ENCODE measurements around the gene BAIAP2L2.
"Not testable (repeated sequence)": the region's sequence is repeated elsewhere in the genome, so short reads cannot be mapped to it uniquely, and the experiment has no call there.

Gene BAIAP2L2

DNA sequence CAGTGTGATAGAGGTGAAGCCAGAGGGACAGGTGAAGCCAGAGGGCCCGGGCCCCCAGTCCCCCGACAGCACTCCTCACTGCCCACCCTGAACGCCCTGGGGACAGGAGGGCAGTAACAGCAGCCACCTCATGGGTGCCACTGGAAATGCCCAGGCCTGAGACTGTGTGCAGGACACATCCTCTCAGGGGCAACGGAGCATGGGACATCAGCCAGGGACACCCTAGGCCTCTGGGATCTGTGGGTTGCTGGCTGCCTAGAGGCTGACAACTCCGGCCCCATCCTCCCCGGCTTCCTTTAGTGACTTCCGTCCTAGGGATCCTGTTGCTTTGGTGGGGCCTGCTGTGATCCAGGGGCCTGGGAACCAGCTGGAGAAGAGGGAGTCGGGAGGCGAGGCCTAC is 17.4 kb upstream of the BAIAP2L2 start:
- no peak for DNase-seq

DNA sequence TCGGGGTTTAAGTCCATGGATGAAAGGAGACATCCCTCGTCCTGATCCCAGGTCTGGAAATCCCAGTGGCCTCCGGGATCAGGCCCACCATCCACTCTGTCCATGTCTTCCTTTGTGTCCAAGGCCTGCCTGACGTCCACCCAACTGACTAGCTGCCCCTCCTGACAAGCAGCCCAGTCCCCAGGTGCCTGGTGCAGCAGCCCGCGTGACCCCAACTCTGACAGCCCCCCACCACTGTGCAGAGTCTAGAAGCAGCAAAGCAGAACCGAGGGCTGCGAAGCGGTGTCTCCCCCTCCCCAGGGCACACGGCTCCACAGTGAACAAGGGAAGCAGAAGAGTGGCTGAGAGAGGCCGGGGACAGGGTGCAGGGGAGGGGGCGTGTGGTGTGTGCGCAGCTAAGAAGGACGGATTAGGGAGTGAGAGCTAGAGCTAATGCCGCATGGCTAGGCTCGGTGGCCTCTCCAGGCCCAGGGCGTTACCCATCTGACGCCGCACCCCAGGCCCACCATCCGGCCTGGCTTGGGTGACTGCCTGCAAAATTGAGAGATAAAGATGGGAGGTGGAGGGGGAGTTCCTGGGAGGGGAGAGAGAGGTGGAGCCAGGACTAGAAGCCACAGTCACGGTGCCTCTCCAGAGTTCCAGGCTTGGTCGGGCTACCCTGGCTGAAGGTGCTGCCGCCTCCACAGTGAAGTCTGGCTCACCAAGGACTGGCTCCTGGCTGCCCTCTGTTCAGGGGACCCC is 16.6 kb upstream of the BAIAP2L2 start:
- DNase-seq: no peak

DNA sequence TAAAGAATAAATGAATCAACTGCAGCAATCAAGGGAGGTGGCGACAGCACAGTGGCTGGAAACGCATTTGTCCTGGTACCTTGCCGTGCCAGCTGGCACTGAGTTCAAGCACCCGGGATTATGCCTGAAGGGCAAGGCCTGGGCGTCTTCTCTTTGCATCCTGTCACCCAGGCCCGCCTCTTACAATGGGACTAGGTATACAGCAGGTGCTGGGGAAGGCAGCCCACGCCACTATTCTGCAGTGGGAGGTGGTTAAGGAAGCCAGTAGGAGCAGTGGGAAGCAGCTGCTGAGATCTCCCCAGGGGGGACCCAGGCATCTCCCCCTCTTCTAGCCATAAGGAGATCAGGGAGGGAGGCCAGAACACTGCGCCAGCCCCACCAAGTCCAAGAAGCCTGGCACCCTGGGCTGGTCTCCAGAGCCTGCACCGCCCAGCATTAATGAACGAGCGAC is 15.3 kb upstream of the BAIAP2L2 start:
- DNase-seq: no peak

DNA sequence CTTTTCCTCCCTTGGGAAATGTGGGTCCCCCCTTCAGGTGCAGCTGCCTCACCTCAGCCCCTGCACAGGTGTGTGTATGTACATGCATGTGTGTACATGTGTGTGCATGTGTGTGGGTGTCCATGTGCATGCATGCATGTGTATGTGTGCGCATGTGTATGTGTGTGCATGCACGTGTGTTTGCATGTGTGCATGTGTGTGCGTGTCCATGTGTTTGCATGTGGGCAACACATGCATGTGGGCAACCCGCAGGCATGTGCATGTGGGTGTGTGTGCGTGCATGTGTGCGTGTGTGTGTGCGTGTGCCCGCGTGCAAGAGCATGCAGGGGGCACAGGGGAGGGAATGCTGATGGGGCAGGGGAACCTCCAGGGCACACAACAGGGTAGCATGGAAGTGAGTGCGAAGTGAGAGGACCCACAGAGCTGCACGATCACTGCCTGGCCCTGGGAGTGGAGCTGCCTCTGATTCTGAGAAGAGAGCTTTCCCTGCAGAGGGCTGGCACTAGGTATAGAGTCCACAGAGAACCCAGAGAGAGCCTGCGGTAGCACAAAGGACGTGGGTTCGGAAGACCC is 14.6 kb upstream of the BAIAP2L2 start:
- DNase-seq: no peak

DNA sequence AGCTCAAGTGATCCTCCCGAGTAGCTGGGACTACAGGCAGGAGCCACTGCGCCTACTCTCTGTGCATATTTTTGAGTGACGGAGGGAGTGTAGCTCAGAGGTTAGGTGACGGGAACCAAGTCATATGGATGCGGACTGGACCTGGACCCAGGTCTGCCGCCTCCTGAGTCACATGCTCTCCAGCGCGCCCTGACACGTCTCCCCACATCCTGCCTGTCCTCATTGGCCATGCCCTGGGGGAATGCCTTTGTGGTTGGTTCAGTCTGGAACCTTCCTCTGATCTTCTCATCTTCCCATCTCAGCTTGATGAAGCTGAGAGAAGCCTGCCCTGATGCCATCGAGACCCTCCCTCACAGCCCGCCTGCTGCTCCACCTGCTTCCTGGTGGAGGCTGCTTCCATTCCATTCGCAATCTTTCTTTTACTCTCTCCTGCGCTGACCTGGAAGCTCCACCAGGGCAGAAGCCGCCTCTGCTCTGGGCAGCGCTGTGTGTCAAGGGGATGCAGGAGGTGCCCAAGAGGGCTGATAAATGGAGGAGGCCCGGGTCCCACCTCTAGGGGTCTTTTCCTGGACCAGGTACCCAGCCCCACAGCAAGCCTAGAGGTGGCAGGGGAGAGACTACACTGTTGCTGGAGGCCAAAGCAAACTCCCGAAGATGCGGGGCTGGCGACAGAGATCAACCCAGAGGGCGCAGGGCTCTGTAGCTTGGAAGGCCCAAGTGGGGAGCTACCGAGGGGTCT is 13.9 kb upstream of the BAIAP2L2 start:
- DNase-seq: no peak

DNA sequence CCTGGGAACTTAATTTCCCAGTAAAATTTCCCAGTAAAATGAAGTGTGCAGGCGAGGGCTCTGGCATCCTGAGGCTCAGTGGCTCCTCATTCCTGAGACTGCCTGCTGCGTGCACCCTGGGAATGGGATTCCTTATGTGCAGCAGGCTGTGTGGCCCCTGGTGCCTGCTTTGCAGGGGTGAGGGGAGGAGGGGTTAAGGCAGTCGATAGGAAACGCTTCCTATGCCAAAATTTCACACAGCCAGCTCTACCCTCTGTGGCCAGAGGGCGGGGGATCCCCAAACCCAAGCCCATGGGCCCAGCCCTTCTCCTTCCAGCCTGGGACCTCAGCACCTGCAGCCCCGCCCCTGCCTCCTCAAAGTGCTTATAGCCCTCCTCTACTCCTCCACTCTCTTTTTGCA is 12.1 kb upstream of the BAIAP2L2 start:
- no peak for DNase-seq

DNA sequence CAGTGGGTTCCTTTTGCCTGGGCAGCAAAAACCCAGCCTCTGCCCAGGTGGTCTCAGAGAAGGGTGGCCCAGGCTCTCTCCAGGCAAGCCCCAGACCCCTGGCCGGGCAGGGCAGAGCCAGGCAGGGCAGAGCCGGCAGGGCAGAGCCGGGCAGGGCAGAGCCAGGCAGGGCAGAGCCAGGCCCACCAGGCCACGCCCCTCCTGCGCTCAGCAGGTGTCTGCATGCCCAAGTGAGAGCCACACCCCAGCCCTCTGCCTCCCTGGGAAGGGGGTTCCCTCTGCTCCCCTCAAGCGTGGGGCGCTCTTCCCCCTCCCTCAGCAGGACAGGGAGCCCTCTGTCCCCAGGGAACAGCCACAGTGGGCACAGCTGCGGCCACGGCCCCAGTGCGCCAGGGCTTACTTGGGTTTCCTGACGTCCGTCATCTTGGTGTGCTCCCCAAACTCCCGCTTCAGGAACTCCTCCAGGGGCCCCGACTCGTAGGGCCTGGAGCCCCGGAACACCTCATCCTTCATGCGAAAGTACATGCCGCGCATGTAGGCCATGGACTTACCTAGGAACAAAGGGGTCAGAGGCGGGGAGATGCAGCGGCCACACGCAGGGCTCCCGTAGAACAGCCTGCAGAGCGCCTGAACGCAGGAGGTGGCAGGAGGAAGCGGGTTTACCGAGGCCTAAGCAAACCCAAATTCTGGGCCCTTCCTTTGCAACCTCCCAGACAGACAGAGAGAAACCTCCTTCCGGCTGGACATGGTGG is 10.1 kb upstream of the BAIAP2L2 start:
- no peak for DNase-seq

DNA sequence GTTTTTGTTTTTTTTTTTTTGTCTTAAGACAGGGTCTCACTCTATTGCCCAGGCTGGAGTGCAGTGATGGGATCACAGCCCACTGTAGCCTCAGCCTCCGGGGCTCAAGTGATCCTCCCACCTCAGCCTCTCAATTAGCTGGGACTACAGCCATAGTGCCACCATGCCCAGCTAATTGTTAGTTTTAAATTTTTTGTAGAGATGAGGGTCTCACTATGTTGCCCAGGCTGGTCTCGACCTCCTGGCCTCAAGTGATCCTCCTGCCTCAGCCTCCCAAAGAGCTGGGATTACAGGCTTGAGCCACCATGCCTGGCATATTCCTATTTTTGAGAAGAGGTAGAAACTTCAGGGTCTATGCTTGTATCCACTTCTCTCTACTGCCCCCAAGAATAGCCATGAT is 8.3 kb upstream of the BAIAP2L2 start:
- not testable (repeated sequence) for DNase-seq

DNA sequence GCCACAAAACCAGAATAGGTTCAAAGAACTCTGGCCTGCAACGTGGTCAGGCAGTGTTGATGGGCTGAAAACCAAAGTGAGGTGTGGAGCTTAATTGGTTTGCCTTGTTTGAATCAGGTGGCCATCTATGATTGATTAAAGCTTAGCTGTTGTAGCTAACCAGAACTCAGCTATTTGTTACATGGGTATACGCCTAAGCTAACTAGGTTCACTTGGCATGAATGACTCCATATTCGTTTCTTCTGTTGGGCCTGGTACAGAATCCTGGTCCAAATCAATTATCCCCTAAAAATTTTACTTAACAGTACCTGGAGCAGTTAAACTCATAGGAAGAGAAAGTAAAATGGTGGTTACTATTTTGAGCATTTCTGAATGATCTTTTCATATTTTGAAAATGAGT is 7.7 kb upstream of the BAIAP2L2 start:
- no peak for DNase-seq

DNA sequence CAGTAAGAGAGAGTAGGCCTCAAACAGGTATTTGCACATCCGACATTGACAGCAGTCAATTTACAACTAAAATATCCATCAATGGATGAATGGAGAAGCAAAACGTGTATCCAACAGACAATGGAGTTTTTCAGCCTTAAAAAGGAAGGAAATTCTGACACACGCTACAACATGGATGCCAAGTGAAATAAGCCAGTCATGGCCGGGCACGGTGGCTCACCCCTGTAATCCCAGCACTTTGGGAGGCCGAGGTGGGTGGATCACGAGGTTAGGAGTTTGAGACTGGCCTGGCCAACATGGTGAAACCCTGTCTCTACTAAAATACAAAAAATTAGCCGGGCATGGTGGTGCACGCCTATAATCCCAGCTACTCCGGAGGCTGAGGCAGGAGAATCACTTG is 7.1 kb upstream of the BAIAP2L2 start:
- DNase-seq: not testable (repeated sequence)

DNA sequence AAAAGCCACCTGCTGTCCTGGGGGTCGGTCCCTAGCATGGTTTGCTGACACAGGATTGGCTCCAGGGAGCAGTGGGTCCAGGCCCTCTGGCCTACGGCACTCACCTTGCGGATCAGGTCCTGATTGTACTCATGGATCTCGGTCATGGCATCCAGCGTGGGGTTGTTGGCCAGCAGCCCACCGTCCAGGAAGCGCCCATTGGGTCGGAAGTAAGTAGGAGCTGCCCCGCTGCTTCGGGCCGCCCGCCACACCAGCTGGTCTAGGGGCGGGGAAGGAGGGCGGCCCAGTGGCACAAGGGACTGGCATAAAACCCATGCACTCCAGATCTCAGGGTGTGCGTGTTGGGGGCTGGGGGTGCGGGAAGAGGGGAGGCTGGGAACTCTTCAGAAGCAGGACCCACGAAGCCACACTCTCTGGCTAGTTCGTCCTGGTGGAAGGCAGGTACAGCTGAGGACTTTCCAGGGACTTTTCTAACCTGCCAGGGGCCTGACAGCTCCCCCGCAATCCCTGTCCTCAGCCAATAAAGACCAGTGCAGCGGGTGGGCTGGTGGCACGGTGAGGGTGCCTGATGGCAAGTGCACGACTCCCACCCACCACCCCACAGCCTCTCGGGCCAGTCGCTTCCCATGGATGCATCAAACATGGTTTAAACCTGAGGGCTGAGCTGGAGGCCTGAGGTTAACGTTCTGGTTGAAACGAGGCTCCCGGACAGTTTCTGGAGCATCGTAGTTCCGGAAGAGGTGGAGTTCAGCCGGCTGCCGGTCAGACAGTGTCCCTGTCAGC is 5.1 kb upstream of the BAIAP2L2 start:
- DNase-seq: no peak

DNA sequence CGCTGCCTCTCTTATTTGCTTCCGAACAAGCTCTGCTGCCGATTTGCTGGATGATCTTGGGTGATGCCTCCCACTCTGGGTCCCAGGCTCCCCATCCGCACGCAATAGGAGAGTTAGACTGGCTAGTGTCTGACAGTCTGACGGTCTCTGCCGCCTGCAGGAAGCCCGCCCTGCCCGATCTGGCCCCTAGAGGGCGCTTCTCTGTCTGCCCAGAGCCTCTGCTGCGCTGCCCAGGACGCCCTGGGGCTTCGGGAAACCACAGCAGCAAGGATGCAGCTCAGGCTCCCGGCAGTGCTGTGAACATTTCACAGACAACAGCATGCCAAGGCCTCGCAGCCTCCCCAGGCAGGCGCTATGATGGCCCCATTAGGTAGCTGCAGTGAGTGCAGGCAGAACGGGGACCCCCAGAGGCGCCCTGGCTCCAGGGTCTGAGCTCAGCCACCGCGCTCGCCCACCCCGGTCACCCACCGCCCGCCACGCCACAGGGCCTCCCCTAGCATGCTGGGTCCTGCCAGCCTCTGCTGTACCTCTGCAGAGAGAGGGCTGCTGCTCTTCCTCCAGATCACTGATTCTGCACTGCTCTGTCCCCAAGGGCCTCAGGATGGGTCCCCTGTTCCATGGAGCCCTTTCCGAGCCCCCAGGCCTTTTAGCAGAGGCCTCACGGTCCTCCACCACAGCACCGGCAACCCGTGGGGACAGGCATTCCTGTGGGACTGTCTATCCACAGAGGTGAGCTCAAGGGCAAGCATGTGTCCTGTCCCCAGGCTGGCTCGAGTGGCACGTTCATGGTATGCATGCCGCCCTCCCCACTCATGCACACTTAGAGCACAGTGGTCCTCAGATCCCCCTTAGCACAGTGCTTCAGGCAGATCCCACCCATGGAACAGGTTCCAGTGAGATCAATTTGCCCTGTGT is 4.3 kb upstream of the BAIAP2L2 start:
- peak; percentile 83 to 92 (median 91) for DNase-seq

DNA sequence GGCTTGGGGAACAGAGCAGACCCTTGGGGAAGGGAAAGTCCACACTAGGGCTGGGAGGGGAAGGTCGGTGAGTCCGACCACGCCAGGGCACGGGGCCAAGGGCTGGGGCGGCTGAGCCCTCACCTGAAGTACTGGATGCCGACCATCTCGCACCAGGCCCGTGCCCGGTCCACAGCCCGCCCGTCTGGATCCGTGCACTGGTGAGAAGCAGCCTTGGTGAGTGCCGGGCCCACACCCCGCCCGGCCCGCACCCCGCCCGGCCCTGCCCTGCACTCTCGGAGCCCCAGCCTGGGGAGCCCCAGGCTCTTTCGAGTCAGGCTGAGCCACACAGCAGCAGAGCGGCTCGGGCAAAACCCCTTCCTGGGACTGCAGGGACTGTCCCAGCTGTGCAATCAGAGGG is 1.9 kb upstream of the BAIAP2L2 start:
- no peak for DNase-seq

DNA sequence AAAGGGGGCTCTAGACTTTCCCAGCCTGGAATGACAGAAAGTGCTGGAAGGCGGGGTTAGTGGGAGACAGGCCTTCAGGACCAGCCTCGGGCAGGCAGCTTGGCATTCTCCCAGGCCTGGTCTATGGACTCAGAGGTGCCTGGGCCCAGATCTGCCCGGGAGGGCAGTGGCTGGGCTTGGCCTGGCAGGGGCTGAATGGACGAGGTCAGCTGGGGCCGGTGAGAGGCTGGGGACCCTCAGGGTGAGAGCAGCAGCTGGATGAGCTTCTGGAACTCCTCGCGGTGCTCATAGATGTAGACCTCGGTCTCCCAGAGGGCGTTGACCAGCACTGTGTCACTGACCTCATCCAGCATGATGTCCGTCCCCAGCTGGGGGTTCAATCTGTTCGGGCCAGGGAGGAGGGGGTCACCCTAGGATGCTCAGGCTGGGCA is 1.5 kb upstream of the BAIAP2L2 start:
- no peak for DNase-seq

DNA sequence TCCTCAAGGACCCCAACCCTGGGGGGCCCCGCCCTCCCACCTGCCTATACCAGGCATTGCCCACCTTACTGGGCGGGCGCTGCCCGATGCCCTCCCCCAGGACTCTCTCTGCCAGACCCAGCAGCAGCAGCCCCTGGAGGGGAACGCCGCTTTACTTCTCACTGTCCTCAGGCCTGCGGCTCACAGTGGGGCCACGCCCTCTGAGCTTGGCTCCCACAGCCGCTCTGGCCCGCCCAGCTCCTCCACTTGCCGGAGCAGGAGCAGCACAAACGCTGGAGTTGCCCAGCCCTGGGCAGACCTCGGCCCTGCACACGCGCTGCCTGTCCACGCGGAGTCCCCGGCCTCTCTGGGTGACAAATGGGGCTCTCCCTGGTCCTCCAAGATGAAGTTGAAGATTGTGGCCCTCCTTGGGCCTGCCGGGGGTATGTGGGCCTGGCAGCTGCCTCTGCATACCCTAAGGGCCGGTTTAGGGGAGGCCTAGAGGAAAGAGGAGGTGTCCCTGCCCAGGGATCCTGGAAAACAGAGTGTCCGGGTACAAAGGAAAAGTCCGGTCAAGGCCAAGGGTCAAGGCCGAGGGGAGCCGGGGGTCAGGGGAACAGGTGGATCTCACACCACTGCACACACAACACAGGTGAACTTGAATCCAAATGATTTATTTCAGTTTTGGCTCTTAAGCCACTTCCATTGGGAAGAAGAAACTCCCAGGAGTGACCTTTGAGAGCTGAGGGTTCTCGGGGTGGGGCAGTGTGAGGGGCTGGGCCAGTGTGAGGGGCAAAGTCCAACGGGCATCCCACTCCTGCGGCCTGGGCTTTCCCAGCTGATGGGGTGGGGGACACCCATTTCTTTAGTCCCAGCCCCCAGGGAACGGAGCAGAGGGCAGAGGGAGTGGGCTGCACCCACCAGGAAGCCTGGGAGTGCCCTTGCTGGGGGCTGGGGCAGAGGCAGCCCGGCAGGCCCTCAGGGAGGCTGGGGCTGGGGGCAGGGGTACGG is 674 bp upstream of the BAIAP2L2 start:
- DNase-seq: no peak

DNA sequence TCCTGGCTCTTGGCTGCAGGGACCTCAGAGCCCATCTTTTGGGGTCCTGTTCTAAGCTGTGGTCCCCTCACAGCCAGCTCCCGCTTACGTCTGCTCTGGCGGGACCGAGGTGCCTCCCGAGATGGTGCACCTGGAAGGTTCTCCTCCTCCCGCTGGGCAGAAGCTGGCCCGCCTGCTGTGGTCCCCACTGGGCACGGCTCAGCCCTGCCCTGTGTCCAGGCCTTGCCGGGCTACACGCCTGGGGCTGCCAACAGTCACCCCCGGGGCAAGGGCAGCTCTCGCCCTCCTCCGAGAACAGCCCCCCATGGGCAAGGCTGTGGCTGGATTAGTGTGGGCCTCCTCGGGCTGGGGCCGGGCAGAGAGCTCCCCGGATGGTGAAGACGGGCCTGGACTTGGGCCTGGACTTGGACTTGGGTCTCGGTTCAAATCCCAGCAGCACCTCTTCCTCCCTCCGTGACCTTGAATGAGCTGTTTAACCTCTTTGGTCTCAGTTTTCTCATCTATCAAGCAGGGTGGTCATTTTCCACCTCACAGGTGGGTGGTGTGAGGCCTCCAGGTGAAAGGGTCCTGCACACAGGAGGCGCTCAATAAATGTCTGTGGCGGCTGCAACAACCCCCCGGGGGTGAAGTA is 998 bp downstream of the BAIAP2L2 start:
- no peak for DNase-seq

DNA sequence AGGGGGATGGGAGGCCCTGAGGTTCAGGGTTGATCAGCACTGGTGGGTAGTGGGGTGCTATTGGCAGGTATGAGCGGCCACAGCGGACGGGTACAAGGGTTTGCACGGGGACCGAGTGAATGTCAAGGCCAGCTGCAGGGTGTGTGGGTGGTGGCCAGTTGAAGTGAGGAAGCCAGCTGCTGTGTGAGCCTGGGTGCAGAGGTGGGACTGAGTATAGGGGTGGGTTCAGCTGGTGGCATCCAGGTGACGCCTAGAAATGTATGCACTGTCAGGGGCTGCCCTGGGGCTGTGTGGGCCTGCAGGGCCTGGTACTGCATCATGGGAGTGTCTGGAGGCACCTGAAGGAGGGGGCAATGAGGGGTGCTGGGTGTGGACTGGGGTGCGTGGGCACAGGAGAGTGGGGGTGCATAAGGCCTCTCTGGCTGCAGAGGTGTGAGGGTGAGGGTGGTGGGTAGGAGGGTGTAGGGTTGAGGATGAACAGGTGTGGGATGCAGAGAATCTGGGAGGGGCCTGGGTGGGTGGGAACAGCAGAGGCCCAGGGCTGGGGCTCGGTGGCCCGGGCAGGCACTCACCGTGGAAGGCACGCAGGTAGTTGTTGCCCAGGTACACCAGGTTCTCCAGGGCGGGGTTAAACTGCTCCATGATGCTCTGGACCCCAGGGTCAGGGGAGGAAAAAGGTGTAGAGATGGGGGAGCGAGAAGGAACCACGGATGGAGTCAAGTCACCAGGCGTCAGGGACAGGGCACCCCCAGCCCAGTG is 1.7 kb downstream of the BAIAP2L2 start:
- DNase-seq: no peak

DNA sequence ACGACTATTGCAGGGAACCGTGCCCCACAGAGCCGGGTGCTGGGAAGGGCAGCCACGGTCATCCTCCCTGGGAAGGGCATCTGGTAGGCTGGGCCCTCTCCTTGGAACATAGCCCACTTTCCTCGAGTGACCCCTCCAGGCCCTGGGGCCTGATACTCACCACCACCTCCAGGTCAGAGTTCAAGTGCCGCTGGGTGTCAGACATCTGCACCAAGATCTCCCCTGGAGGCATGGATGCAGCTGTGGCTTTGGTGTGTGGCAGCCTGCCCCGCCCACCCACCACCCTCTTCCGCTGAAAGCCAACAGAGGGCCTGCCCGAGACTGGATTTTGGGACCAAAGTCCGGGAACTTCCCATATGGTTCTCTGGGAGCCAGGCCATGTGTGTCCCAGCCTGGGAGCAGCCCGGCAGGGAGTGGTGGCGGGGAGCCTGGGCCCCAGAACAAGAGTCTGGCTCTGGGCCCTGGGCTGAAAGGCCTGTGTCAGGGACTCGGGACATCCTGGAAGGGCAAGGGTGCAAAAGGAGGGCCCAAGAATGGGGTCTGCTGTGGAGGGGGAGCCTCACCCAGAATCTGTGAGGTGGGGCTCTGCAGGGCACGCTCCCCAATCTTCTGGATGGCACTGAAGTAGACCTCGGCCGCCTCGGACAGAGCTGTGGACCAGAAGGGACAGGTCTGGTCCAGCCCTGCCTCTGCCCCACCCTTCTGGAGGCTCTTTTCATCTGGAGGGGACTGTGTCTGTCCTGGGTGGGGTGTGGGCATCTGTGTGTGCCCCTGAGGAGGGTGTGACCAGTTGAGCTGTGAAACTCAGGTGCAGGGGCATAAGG is 2.6 kb downstream of the BAIAP2L2 start:
- DNase-seq: no peak
